HepG2 (cell line): ENCODE data around the gene LTB4R. TPM values are rescaled to one million over a fixed set of nuclear protein-coding genes. Genes with fewer than 3 reads are reported as not detected.

Experiments
- AKAP8 ChIP-seq: sonication (generic); formaldehyde crosslinking; IDR thresholded peaks from 2 replicates; pipeline ENCODE4 v1.5.1; 2020; ENCODE audit warnings: mild to moderate bottlenecking, missing genetic modification reagents
- EHMT2 ChIP-seq: fragments of 200-600 bp; sonication (generic); IDR thresholded peaks from 2 replicates; pipeline ENCODE4 v1.7.0; 2017; ENCODE audit warnings: antibody characterized with exemption, low read depth, low read length, borderline replicate concordance
- KAT2B ChIP-seq: fragments of 150-350 bp; IDR thresholded peaks from 2 replicates; pipeline ENCODE4 v1.6.1; 2014; ENCODE audit warnings: low read depth, low read length, borderline replicate concordance
- NCOR1 ChIP-seq: fragments of 200-600 bp; sonication (generic); IDR thresholded peaks from 2 replicates; pipeline ENCODE4 v1.7.0; 2017; ENCODE audit warnings: antibody characterized with exemption, low read length, borderline replicate concordance
- SMC3 ChIP-seq: IDR thresholded peaks from 2 replicates; pipeline ENCODE4 v1.6.1; 2011; ENCODE audit warnings: low read length, improper control_type of control experiment
- USF2 ChIP-seq, 2 experiments: sonication (generic) in 1 of 2; formaldehyde crosslinking in 1 of 2; IDR thresholded peaks; 2 replicates each; pipeline versions ENCODE4 v1.5.1 to v1.6.1; 2011 to 2020; ENCODE audit warnings: borderline replicate concordance in 1 of 2, low read depth in 1 of 2, low read length in 1 of 2, mild to moderate bottlenecking in 1 of 2, missing genetic modification reagents in 1 of 2, moderate library complexity in 1 of 2
- ZBTB49 ChIP-seq: sonication (generic); formaldehyde crosslinking; IDR thresholded peaks from 2 replicates; pipeline ENCODE4 v1.4.0; 2020; ENCODE audit warnings: missing genetic modification reagents, borderline replicate concordance
- ZNF407 ChIP-seq: sonication (generic); formaldehyde crosslinking; IDR thresholded peaks from one replicate; pipeline ENCODE4 v1.5.1; 2020; ENCODE audit warnings: mild to moderate bottlenecking, missing genetic modification reagents; ENCODE audit errors: not compliant biosample characterization
- polyA plus RNA-seq, 8 experiments: library from polyadenylated mRNA; depleted of rRNA in 3 of 8; stranded (reverse) in 7 of 8; unstranded in 1 of 8; fragments of >200 nt; fragmentation: Illumina TruSeq in 4 of 8; extraction: Trizol in 4 of 8; gene quantifications; 2 replicates each; pipeline versions ENCODE4 v1.2.1 to v1.2.3, GENCODE V29; 2011 to 2016; ENCODE audit warnings: low read depth in 4 of 8, missing spikeins in 1 of 8, mixed read lengths in 1 of 8; ENCODE audit not compliant: insufficient read depth in 1 of 8
- total RNA-seq, 5 experiments: library from RNA; depleted of rRNA; stranded (reverse); fragments of >200 nt; fragmentation: Illumina TruSeq; extraction: Trizol; gene quantifications; 2 replicates each; pipeline ENCODE4 v1.2.3, GENCODE V29; 2016; ENCODE audit warnings: low read depth in 1 of 5

The LTB4R gene
- total and polyA plus RNA-seq, 2 of the 13 experiments (the other 11 are each of a cell fraction or from before 2014, with no cell fraction given), result 3.2 to 8.2 TPM

GRCh38 chr14:24283796-24284460, 27.4 kb upstream of the LTB4R start (continued):
- TF ChIP-seq USF2 (IDR thresholded peaks at IDR 0.05; ENCODE audit: low read depth, low read length) (no peak), USF2 (CRISPR knock-in tag; IDR thresholded peaks at IDR 0.05; ENCODE audit: borderline replicate concordance) (no peak), EHMT2 (no peak), KAT2B (peak; percentile 17; the same call in 1 of the 2 replicates), SMC3 (no peak), ZNF407 (CRISPR knock-in tag) (no peak), NCOR1 (no peak), AKAP8 (CRISPR knock-in tag) (peak; percentile 18; the same call in 1 of the 2 replicates), ZBTB49 (CRISPR knock-in tag) (no peak)
